OCI-LY3 (cell line): ENCODE measurements around the gene ST6GAL1.
"Not testable (repeated sequence)": the region's sequence is repeated elsewhere in the genome, so short reads cannot be mapped to it uniquely, and the experiment has no call there.

ENCODE experiments used
- H2AFZ ChIP-seq: fragments of 200-600, 300-600 bp; shearing (Covaris generic); 2 replicates; pipeline ENCODE4 v1.6.0; 2014; ENCODE audit warnings: antibody characterized with exemption, low read depth, low read length
- H3K27ac ChIP-seq: fragments of 200-600, 300-600 bp; sonication (generic); 2 replicates; pipeline ENCODE4 v1.5.1; 2014; ENCODE audit warnings: mild to moderate bottlenecking, low read length, moderate library complexity, mixed read lengths
- H3K27me3 ChIP-seq: fragments of 200-600, 300-600 bp; sonication (generic); 2 replicates; pipeline ENCODE4 v1.6.1; 2014; ENCODE audit warnings: low read depth, low read length, mixed read lengths
- H3K36me3 ChIP-seq: fragments of 200-600, 300-600 bp; sonication (generic); replicated peaks from 2 replicates; pipeline ENCODE3; 2014; ENCODE audit warnings: low read depth, low read length, mixed read lengths
- H3K4me1 ChIP-seq: fragments of 300-600, 200-600 bp; sonication (generic); 2 replicates; pipeline ENCODE4 v1.6.1; 2014; ENCODE audit warnings: low read length, mixed read lengths
- H3K4me2 ChIP-seq: fragments of 200-600, 300-600 bp; sonication (generic); 2 replicates; pipeline ENCODE4 v1.6.1; 2014; ENCODE audit warnings: low read length, mixed read lengths
- H3K4me3 ChIP-seq: fragments of 300-600, 200-600 bp; sonication (generic); 2 replicates; pipeline ENCODE4 v1.5.1; 2014; ENCODE audit warnings: antibody characterized with exemption, mild to moderate bottlenecking, low read length, moderate library complexity
- H3K79me2 ChIP-seq: fragments of 300-600, 200-600 bp; shearing (Covaris generic); 2 replicates; pipeline ENCODE4 v1.6.1; 2014; ENCODE audit warnings: mild to moderate bottlenecking, low read length, mixed read lengths
- H3K9ac ChIP-seq: fragments of 300-600, 200-600 bp; shearing (Covaris generic); 2 replicates; pipeline ENCODE4 v1.6.0; 2014; ENCODE audit warnings: mild to moderate bottlenecking, low read length, moderate library complexity
- H3K9me3 ChIP-seq: fragments of 200-600, 300-600 bp; shearing (Covaris generic); 2 replicates; pipeline ENCODE4 v1.6.1; 2014; ENCODE audit warnings: low read length, mixed read lengths; ENCODE audit not compliant: insufficient read depth
- H4K20me1 ChIP-seq: fragments of 200-600, 300-600 bp; sonication (generic); 2 replicates; pipeline ENCODE4 v1.6.1; 2016; ENCODE audit warnings: low read length, mixed read lengths; ENCODE audit not compliant: insufficient read depth
- CTCF ChIP-seq: fragments of 200-600, 300-600 bp; sonication (generic); IDR thresholded peaks from 2 replicates; pipeline ENCODE4 v1.5.1; 2014; ENCODE audit warnings: antibody characterized with exemption, low read length, low read depth
- EZH2phosphoT487 ChIP-seq: fragments of 200-600 bp; shearing (Covaris generic); IDR thresholded peaks from 2 replicates; pipeline ENCODE4 v1.6.1; 2018; ENCODE audit warnings: antibody characterized with exemption, mixed run types, low read depth

Gene ST6GAL1

GRCh38 chr3:187049462-187050101 is 119.3 kb downstream of the ST6GAL1 start:
- Histone ChIP-seq H3K9me3 (no peaks in the 10 kb centered on the region), H3K27me3 (no peaks in the 10 kb centered on the region), H3K4me2 (no peak overlapping the region), H3K36me3 (peaks cover 63% of the 10 kb centered on the region), H3K9ac (no peak overlapping the region), H3K4me1 (peaks cover 16% of the 10 kb centered on the region), H3K79me2 (peaks cover 74% of the 10 kb centered on the region), H2AFZ (no peak overlapping the region), H3K27ac (0 out of 2 replicates have a peak overlapping the region, but pooled peaks have one; percentile 2), H4K20me1 (peaks cover 31% of the 10 kb centered on the region; the same call in 1 of the 2 replicates), H3K4me3 (no peak overlapping the region)
- TF ChIP-seq EZH2phosphoT487: no peak
- no peak for TF ChIP-seq CTCF

- no peak overlapping the region for H3K4me3 ChIP-seq
- no peaks in the 10 kb centered on the region for H3K9me3 ChIP-seq
- H3K79me2 ChIP-seq: peaks cover 63% of the 10 kb centered on the region
- H3K36me3 ChIP-seq: peaks cover 48% of the 10 kb centered on the region
- H3K27me3 ChIP-seq: no peaks in the 10 kb centered on the region
- H3K4me2 ChIP-seq: no peak overlapping the region
- no peak overlapping the region for H3K9ac ChIP-seq
- no peak overlapping the region for H3K27ac ChIP-seq
- peaks cover 2% of the 10 kb centered on the region; the same call in 1 of the 2 replicates for H3K4me1 ChIP-seq
- H4K20me1 ChIP-seq: peaks cover 27% of the 10 kb centered on the region; the same call in 1 of the 2 replicates
- H2AFZ ChIP-seq: no peak overlapping the region
- TF ChIP-seq EZH2phosphoT487: no peak
- no peak for TF ChIP-seq CTCF
Observed at GRCh38 chr3:187051066-187051465, 120.7 kb downstream of the ST6GAL1 start.

- Histone ChIP-seq H3K9me3 (no peaks in the 10 kb centered on the region), H3K4me1 (no peaks in the 10 kb centered on the region), H3K27ac (no peak overlapping the region), H3K4me3 (no peak overlapping the region), H3K36me3 (peaks cover 41% of the 10 kb centered on the region), H2AFZ (no peak overlapping the region), H3K9ac (no peak overlapping the region), H3K27me3 (no peaks in the 10 kb centered on the region), H3K4me2 (no peak overlapping the region), H3K79me2 (peaks cover 56% of the 10 kb centered on the region), H4K20me1 (peaks cover 23% of the 10 kb centered on the region; the same call in 1 of the 2 replicates)
- no peak for TF ChIP-seq CTCF
- TF ChIP-seq EZH2phosphoT487: no peak
Observed at GRCh38 chr3:187051724-187052366, 121.5 kb downstream of the ST6GAL1 start.

- H3K9me3 ChIP-seq, H3K27ac ChIP-seq, H3K4me3 ChIP-seq, H3K27me3 ChIP-seq, H2AFZ ChIP-seq, H3K9ac ChIP-seq, H3K4me2 ChIP-seq, H3K4me1 ChIP-seq: not testable (repeated sequence)
- Histone ChIP-seq H3K36me3 (peaks cover 38% of the 10 kb centered on the region), H4K20me1 (peaks cover 23% of the 10 kb centered on the region; the same call in 1 of the 2 replicates), H3K79me2 (peaks cover 50% of the 10 kb centered on the region)
Observed at GRCh38 chr3:187052427-187052826, 122.1 kb downstream of the ST6GAL1 start.

- H3K27me3 ChIP-seq, H3K9me3 ChIP-seq, H3K9ac ChIP-seq, H3K4me1 ChIP-seq, H3K4me2 ChIP-seq, H3K4me3 ChIP-seq, H2AFZ ChIP-seq, H3K27ac ChIP-seq: not testable (repeated sequence)
- Histone ChIP-seq H3K36me3 (peaks cover 39% of the 10 kb centered on the region), H3K79me2 (peaks cover 46% of the 10 kb centered on the region), H4K20me1 (peaks cover 22% of the 10 kb centered on the region; the same call in 1 of the 2 replicates)
Observed at GRCh38 chr3:187054433-187054832, 124.1 kb downstream of the ST6GAL1 start.

GRCh38 chr3:187057803-187058202 is 127.5 kb downstream of the ST6GAL1 start:
- not testable (repeated sequence) for H3K4me2 ChIP-seq, H3K9ac ChIP-seq, H4K20me1 ChIP-seq, H3K27me3 ChIP-seq, H2AFZ ChIP-seq, H3K4me3 ChIP-seq, H3K9me3 ChIP-seq, H3K27ac ChIP-seq
- Histone ChIP-seq H3K79me2 (peaks cover 22% of the 10 kb centered on the region), H3K4me1 (peaks cover 14% of the 10 kb centered on the region), H3K36me3 (peaks cover 39% of the 10 kb centered on the region)
